Measurements from ENCODE around the gene QSOX1. TPM values are rescaled to one million over a fixed set of nuclear protein-coding genes. Genes with fewer than 3 reads are reported as not detected.

The QSOX1 gene
- total and polyA plus RNA-seq, 2 of the 4 experiments (the other 2 are of a cell fraction), result 102 to 791 TPM

DNA sequence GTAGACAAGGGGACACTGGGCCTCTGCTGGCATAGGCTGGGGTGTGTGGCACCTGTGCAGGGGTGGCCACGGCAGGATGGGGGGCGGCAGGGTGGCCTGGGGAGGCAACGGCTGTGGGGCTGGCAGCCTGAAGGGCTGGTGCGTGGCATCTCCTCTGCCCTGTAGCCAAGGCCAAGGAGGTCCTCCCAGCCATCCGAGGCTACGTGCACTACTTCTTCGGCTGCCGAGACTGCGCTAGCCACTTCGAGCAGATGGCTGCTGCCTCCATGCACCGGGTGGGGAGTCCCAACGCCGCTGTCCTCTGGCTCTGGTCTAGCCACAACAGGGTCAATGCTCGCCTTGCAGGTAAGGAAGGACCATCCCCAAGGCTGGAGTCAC lies 39.4 kb downstream of the QSOX1 start:
- peaks cover 82% of the 10 kb centered on the region for H4K20me1 ChIP-seq (ENCODE audit: insufficient read depth, low read length)
- H3K27ac ChIP-seq (ENCODE audit: insufficient read depth, low read length), result no peak overlapping the region
- H3K4ac ChIP-seq (ENCODE audit: low read depth, low read length), result no peak overlapping the region
- no peak overlapping the region for H3K23ac ChIP-seq (ENCODE audit: low read depth, low read length)
- no peak overlapping the region for H3K4me3 ChIP-seq (ENCODE audit: insufficient read depth, low read depth, low read length)
- dilution Hi-C loops (cut with HindIII; ENCODE audit: low sequenced_read_pairs, unreplicated experiment), result no loop called here
- WGBS, 2 experiments (ENCODE audit: extremely low coverage in 2 of 2, insufficient read length in 1 of 2), result 100% methylated on average over 5 of the region's 14 CpGs; no CpG with 5 or more reads in 1 of the 2 experiments
- H4K8ac ChIP-seq (ENCODE audit: low read depth in 2 of 2, low read length in 2 of 2), result no peak overlapping the region
- H2BK120ac ChIP-seq (ENCODE audit: low read depth, low read length), result no peak overlapping the region
- ChIA-PET POLR2A (ENCODE audit: unreplicated experiment) (no interaction called here), CTCF (interaction anchor here (0.8 kb wide), 1 partner anchor 284 kb away, joined by 4 read pairs; no protein-coding TSS in a partner anchor)
- H3K14ac ChIP-seq (replicated peaks; ENCODE audit: low read depth, low read length), result no peak overlapping the region
- no peak overlapping the region for H2AK5ac ChIP-seq (ENCODE audit: low read depth, low read length)
- DNase-seq (no peak), ATAC-seq (ENCODE audit: low read depth) (no peak; the same call in 1 of the 2 replicates)
- peaks cover 10 to 44% of the 10 kb centered on the region in 2 experiments; a peak in 2 of 4 replicates for H3K79me1 ChIP-seq (ENCODE audit: low read depth in 1 of 2, low read length in 2 of 2)
- H3K9me3 ChIP-seq (ENCODE audit: control insufficient read depth, insufficient read depth, low read length), result no peaks in the 10 kb centered on the region
- in situ Hi-C loops (cut with MboI; ENCODE audit: low sequenced_read_pairs), result no loop called here
- H3K36me3 ChIP-seq (ENCODE audit: control insufficient read depth, insufficient read depth, low read length), result peaks cover 99% of the 10 kb centered on the region
- H2BK15ac ChIP-seq (ENCODE audit: low read depth, low read length), result no peak overlapping the region
- no peak overlapping the region for H4K91ac ChIP-seq (ENCODE audit: insufficient read depth, low read depth, low read length)
- H3K9me1 ChIP-seq (ENCODE audit: insufficient read depth, low read length), result no peaks in the 10 kb centered on the region
- H4K5ac ChIP-seq (ENCODE audit: low read depth, low read length), result no peak overlapping the region
- H2BK20ac ChIP-seq (ENCODE audit: low read depth, low read length), result no peak overlapping the region
- H3K18ac ChIP-seq (ENCODE audit: low read depth, low read length), result no peak overlapping the region
- no peaks in the 10 kb centered on the region for H3K27me3 ChIP-seq (ENCODE audit: control insufficient read depth, insufficient read depth, low read length)
- H2AK9ac ChIP-seq (replicated peaks; ENCODE audit: low read depth, low read length, poor library complexity), result no peak overlapping the region
- BruUV-seq (replicated peaks), result no TSS peak
- intact Hi-C loops (cut with micrococcal nuclease), result no loop called here
- TF ChIP-seq MXI1 (IDR thresholded peaks at IDR 0.05; ENCODE audit: borderline replicate concordance, low read depth, low read length) (no peak), RFX5 (IDR thresholded peaks at IDR 0.05; ENCODE audit: low read depth, low read length) (no peak), POLR2A (IDR thresholded peaks at IDR 0.05; ENCODE audit: low read depth, low read length) (no peak), SMC3 (IDR thresholded peaks at IDR 0.05; ENCODE audit: low read depth, low read length) (no peak), MAFK (IDR thresholded peaks at IDR 0.05; ENCODE audit: low read depth, low read length) (no peak), BHLHE40 (IDR thresholded peaks at IDR 0.05; ENCODE audit: low read depth, low read length) (no peak), NFE2L2 (IDR thresholded peaks at IDR 0.05; ENCODE audit: low read depth, low read length) (no peak), FOS (IDR thresholded peaks at IDR 0.05; ENCODE audit: low read depth, low read length) (no peak), RAD21 (IDR thresholded peaks at IDR 0.05; ENCODE audit: low read length) (no peak), CHD1 (IDR thresholded peaks at IDR 0.05; ENCODE audit: low read depth, low read length) (no peak), CEBPB (IDR thresholded peaks at IDR 0.05; ENCODE audit: low read depth, low read length) (no peak)
- TF ChIP-seq, protein P1, sequence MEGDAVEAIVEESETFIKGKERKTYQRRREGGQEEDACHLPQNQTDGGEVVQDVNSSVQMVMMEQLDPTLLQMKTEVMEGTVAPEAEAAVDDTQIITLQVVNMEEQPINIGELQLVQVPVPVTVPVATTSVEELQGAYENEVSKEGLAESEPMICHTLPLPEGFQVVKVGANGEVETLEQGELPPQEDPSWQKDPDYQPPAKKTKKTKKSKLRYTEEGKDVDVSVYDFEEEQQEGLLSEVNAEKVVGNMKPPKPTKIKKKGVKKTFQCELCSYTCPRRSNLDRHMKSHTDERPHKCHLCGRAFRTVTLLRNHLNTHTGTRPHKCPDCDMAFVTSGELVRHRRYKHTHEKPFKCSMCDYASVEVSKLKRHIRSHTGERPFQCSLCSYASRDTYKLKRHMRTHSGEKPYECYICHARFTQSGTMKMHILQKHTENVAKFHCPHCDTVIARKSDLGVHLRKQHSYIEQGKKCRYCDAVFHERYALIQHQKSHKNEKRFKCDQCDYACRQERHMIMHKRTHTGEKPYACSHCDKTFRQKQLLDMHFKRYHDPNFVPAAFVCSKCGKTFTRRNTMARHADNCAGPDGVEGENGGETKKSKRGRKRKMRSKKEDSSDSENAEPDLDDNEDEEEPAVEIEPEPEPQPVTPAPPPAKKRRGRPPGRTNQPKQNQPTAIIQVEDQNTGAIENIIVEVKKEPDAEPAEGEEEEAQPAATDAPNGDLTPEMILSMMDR (conservative IDR thresholded peaks at IDR 0.05; ENCODE audit: low read depth, low read length), result no peak
- TF ChIP-seq, protein P2, sequence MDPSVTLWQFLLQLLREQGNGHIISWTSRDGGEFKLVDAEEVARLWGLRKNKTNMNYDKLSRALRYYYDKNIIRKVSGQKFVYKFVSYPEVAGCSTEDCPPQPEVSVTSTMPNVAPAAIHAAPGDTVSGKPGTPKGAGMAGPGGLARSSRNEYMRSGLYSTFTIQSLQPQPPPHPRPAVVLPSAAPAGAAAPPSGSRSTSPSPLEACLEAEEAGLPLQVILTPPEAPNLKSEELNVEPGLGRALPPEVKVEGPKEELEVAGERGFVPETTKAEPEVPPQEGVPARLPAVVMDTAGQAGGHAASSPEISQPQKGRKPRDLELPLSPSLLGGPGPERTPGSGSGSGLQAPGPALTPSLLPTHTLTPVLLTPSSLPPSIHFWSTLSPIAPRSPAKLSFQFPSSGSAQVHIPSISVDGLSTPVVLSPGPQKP (IDR thresholded peaks at IDR 0.05; ENCODE audit: borderline replicate concordance, low read depth, low read length), result no peak
- TF ChIP-seq, protein P3, sequence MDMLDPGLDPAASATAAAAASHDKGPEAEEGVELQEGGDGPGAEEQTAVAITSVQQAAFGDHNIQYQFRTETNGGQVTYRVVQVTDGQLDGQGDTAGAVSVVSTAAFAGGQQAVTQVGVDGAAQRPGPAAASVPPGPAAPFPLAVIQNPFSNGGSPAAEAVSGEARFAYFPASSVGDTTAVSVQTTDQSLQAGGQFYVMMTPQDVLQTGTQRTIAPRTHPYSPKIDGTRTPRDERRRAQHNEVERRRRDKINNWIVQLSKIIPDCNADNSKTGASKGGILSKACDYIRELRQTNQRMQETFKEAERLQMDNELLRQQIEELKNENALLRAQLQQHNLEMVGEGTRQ (IDR thresholded peaks at IDR 0.05; ENCODE audit: low read depth, low read length), result no peak
- no peaks in the 10 kb centered on the region for H3K4me1 ChIP-seq (ENCODE audit: control insufficient read depth, insufficient read depth, low read length)
- H3K4me2 ChIP-seq (ENCODE audit: low read depth, low read length), result no peak overlapping the region
- no peak overlapping the region for H2AFZ ChIP-seq (replicated peaks; ENCODE audit: low read length, poor library complexity)
- H3K56ac ChIP-seq (ENCODE audit: extremely low read depth, insufficient read depth, low read length), result no peak overlapping the region
- no peak overlapping the region for H2BK5ac ChIP-seq (ENCODE audit: low read depth, low read length, poor library complexity, severe bottlenecking)
- no peak overlapping the region for H3K9ac ChIP-seq (ENCODE audit: low read depth, low read length)
